HCT116 (cell line): ENCODE data around the gene MAP2K2. TPM values are rescaled to one million over a fixed set of nuclear protein-coding genes. Genes with fewer than 3 reads are reported as not detected.

Source experiments
- ATAC-seq: fragments of 200-7000 bp; cut with Tn5 transposase; 2 replicates; pipeline ENCODE4 v1.9.1; 2020; ENCODE audit warnings: mild to moderate bottlenecking, moderate library complexity
- BruUV-seq: library from RNA; stranded (reverse); fragments of 400-500 nt; replicated peaks from 2 replicates; lab custom pipeline; 2021; lab: Mats Ljungman, UMichigan
- CTCF ChIA-PET: fragments of 300-600 bp; sonication (Branson Sonifier 250); formaldehyde crosslinking; loops from one replicate; lab custom pipeline; 2021; ENCODE audit warnings: antibody characterized with exemption; lab: Charles Lee
- POLR2A ChIA-PET: fragments of 300-600, 350-600 bp; sonication (Branson Sonifier 250); formaldehyde crosslinking; loops from one replicate; lab custom pipeline; 2021; ENCODE audit warnings: antibody characterized with exemption; lab: Charles Lee
- RAD21 ChIA-PET, 2 experiments: fragments of 300-600 bp; sonication (Branson Sonifier 250); formaldehyde crosslinking; loops; one replicate each; lab custom pipeline; 2023; ENCODE audit warnings: low total read pairs in 2 of 2; ENCODE audit not compliant: uncharacterized antibody in 2 of 2, unreplicated experiment in 2 of 2, low non-redundant PET in 1 of 2; lab: Charles Lee
- DNase-seq: peaks from one replicate; pipeline ENCODE4 v3.0.0-alpha.2; 2010; ENCODE audit warnings: low read depth, low spot score
- H2AFZ ChIP-seq: fragments of 200-600 bp; shearing (Covaris generic), sonication (generic); 2 replicates; pipeline ENCODE4 v1.6.1; 2017; ENCODE audit warnings: low read depth, mixed run types, mixed read lengths, antibody characterized with exemption, low read length; ENCODE audit not compliant: poor library complexity, severe bottlenecking
- H3K27ac ChIP-seq: 2 replicates; pipeline ENCODE4 v1.5.1; 2012; ENCODE audit warnings: low read depth, low read length
- H3K27me3 ChIP-seq: fragments of 200-600 bp; sonication (generic); 2 replicates; pipeline ENCODE4 v1.6.1; 2016; ENCODE audit warnings: mixed run types, low read length, mixed read lengths; ENCODE audit not compliant: insufficient read depth
- H3K36me3 ChIP-seq, 2 experiments: fragments of 200-500 bp in 1 of 2; fragments of 200-600 bp in 1 of 2; sonication (Bioruptor generic) in 1 of 2; sonication (generic) in 1 of 2; 2 replicates each; pipeline versions ENCODE4 v1.5.1 to v1.6.1; 2014 to 2016; ENCODE audit warnings: low read length in 2 of 2, inconsistent platforms in 1 of 2, mixed read lengths in 1 of 2, mixed run types in 1 of 2; ENCODE audit not compliant: insufficient read depth in 2 of 2, control insufficient read depth in 1 of 2
- H3K4me1 ChIP-seq, 2 experiments: fragments of 200-600 bp in 1 of 2; sonication (generic) in 1 of 2; 2 replicates each; pipeline versions ENCODE4 v1.5.1 to v1.6.1; 2012 to 2017; ENCODE audit warnings: low read length in 2 of 2, inconsistent platforms in 1 of 2, mild to moderate bottlenecking in 1 of 2, mixed read lengths in 1 of 2, mixed run types in 1 of 2, moderate library complexity in 1 of 2; ENCODE audit not compliant: insufficient read depth in 2 of 2, control insufficient read depth in 1 of 2
- H3K4me2 ChIP-seq: fragments of 200-600 bp; sonication (generic); 2 replicates; pipeline ENCODE4 v1.6.1; 2017; ENCODE audit warnings: mixed run types, low read length, mixed read lengths
- H3K4me3 ChIP-seq, 2 experiments: fragments of 200-600 bp in 1 of 2; sonication (generic) in 1 of 2; replicated peaks in 1 of 2; 2 replicates each; pipeline ENCODE4 v1.5.1; 2011 to 2016; ENCODE audit warnings: low read length in 2 of 2, control low read depth in 1 of 2, low read depth in 1 of 2, mild to moderate bottlenecking in 1 of 2, mixed read lengths in 1 of 2, mixed run types in 1 of 2
- H3K79me2 ChIP-seq: fragments of 200-600 bp; sonication (generic); 2 replicates; pipeline ENCODE4 v1.6.1; 2017; ENCODE audit warnings: mild to moderate bottlenecking, mixed run types, low read length, moderate library complexity, mixed read lengths; ENCODE audit not compliant: insufficient read depth
- H3K9ac ChIP-seq: fragments of 200-600 bp; sonication (generic); 2 replicates; pipeline ENCODE4 v1.6.1; 2016; ENCODE audit warnings: low read length, mixed read lengths
- H3K9me2 ChIP-seq: fragments of 200-600 bp; sonication (generic), shearing (Covaris generic); 2 replicates; pipeline ENCODE4 v1.6.1; 2017; ENCODE audit warnings: mixed run types, mild to moderate bottlenecking, moderate library complexity; ENCODE audit not compliant: insufficient read depth
- H3K9me3 ChIP-seq, 2 experiments: fragments of 200-500 bp in 1 of 2; fragments of 200-600 bp in 1 of 2; sonication (Bioruptor generic) in 1 of 2; sonication (generic) in 1 of 2; 2 replicates each; pipeline ENCODE4 v1.6.1; 2014 to 2017; ENCODE audit warnings: low read length in 2 of 2, mixed read lengths in 2 of 2, inconsistent platforms in 1 of 2, low read depth in 1 of 2, mild to moderate bottlenecking in 1 of 2, mixed run types in 1 of 2, moderate library complexity in 1 of 2; ENCODE audit not compliant: control insufficient read depth in 1 of 2, insufficient read depth in 1 of 2
- H4K20me1 ChIP-seq: fragments of 200-600 bp; sonication (generic), shearing (Covaris generic); 2 replicates; pipeline ENCODE4 v1.6.1; 2017; ENCODE audit warnings: mixed run types, mild to moderate bottlenecking, moderate library complexity; ENCODE audit not compliant: insufficient read depth
- ATF3 ChIP-seq: IDR thresholded peaks from 2 replicates; pipeline ENCODE4 v1.6.1; 2012
- CBX3 ChIP-seq: IDR thresholded peaks from 2 replicates; pipeline ENCODE4 v1.6.1; 2012; ENCODE audit warnings: low read depth
- CEBPB ChIP-seq: IDR thresholded peaks from 2 replicates; pipeline ENCODE4 v1.6.1; 2012; ENCODE audit warnings: low read depth
- EGR1 ChIP-seq: IDR thresholded peaks from 2 replicates; pipeline ENCODE4 v1.6.1; 2012; ENCODE audit warnings: low read depth
- ELF1 ChIP-seq: IDR thresholded peaks from 2 replicates; pipeline ENCODE4 v1.6.1; 2012; ENCODE audit warnings: low read depth, borderline replicate concordance
- EZH2 ChIP-seq: fragments of 200-600 bp; sonication (generic); IDR thresholded peaks from 2 replicates; pipeline ENCODE4 v1.6.1; 2017; ENCODE audit warnings: antibody characterized with exemption, mixed run types
- EZH2phosphoT487 ChIP-seq: fragments of 200-600 bp; IDR thresholded peaks from 2 replicates; pipeline ENCODE4 v1.6.1; 2018; ENCODE audit warnings: antibody characterized with exemption, borderline replicate concordance
- FOSL1 ChIP-seq: IDR thresholded peaks from 2 replicates; pipeline ENCODE4 v1.6.1; 2012; ENCODE audit warnings: low read depth
- JUND ChIP-seq: IDR thresholded peaks from 2 replicates; pipeline ENCODE4 v1.6.1; 2012
- POLR2AphosphoS5 ChIP-seq: IDR thresholded peaks from 2 replicates; pipeline ENCODE4 v1.6.1; 2011; ENCODE audit warnings: mild to moderate bottlenecking, low read depth, low read length, moderate library complexity
- SIN3A ChIP-seq: IDR thresholded peaks from 2 replicates; pipeline ENCODE4 v1.6.1; 2012; ENCODE audit warnings: low read depth
- SP1 ChIP-seq: IDR thresholded peaks from 2 replicates; pipeline ENCODE4 v1.6.1; 2012; ENCODE audit warnings: low read depth
- SRF ChIP-seq: IDR thresholded peaks from 2 replicates; pipeline ENCODE4 v1.6.1; 2012; ENCODE audit warnings: low read depth
- TCF7L2 ChIP-seq: IDR thresholded peaks from 2 replicates; pipeline ENCODE4 v1.7.0; 2011; ENCODE audit warnings: borderline replicate concordance, inconsistent platforms; ENCODE audit not compliant: insufficient read depth, insufficient read length; ENCODE audit errors: extremely low read depth
- ZFX ChIP-seq: fragments of 450-650 bp; IDR thresholded peaks from 2 replicates; pipeline ENCODE4 v1.6.1; 2017
- ZNF274 ChIP-seq: fragments of 200-500 bp; sonication (Bioruptor generic); IDR thresholded peaks from 2 replicates; pipeline ENCODE4 v1.6.1; 2014; ENCODE audit warnings: mild to moderate bottlenecking, low read depth, low read length, inconsistent platforms
- intact Hi-C: fragments of 100-400 bp; cut with micrococcal nuclease; formaldehyde crosslinking; loops from 2 replicates; pipeline ENCODE4 v1.10.0; 2022
- total RNA-seq: library from RNA; stranded (reverse); gene quantifications from one replicate; pipeline ENCODE4 v1.2.1, GENCODE V29; 2021; ENCODE audit not compliant: unreplicated experiment
- TF ChIP-seq, protein P1 (sequence below): IDR thresholded peaks from 2 replicates; pipeline ENCODE4 v1.6.1; 2012

Gene MAP2K2
- total RNA-seq, 1 experiment from 2014 or later = 186 TPM

GRCh38 chr19:4108767-4109625, 14.9 kb downstream of the MAP2K2 start:
- RAD21 ChIA-PET = no interaction called here
- no peaks in the 10 kb centered on the region for H3K9me2 ChIP-seq
- H3K36me3 ChIP-seq = peaks cover 23 to 26% of the 10 kb centered on the region in 2 experiments; a peak in 3 of 4 replicates
- H4K20me1 ChIP-seq = no peaks in the 10 kb centered on the region
- H3K4me3 ChIP-seq = no peak overlapping the region
- no peak overlapping the region for H3K4me2 ChIP-seq
- intact Hi-C loops = no loop called here
- H2AFZ ChIP-seq = no peak overlapping the region
- no TSS peak for BruUV-seq
- ATAC-seq = no peak
- POLR2A ChIA-PET = no interaction called here
- H3K79me2 ChIP-seq = no peaks in the 10 kb centered on the region
- H3K4me1 ChIP-seq = peaks cover 0 to 16% of the 10 kb centered on the region in 2 experiments; a peak in 2 of 4 replicates
- no peaks in the 10 kb centered on the region for H3K9me3 ChIP-seq
- CTCF ChIA-PET = no interaction called here
- no peaks in the 10 kb centered on the region for H3K27me3 ChIP-seq
- DNase-seq = no peak
- TF ChIP-seq SP1 (no peak), CBX3 (no peak), JUND (no peak), TCF7L2 (no peak), ELF1 (no peak), SIN3A (no peak), EZH2phosphoT487 (no peak), ATF3 (no peak)
- TF ChIP-seq, all 23 proteins: peak for 0
- Histone ChIP-seq H3K27ac (no peak overlapping the region), H3K9ac (no peak overlapping the region)

GRCh38 chr19:4103080-4103433, 20.9 kb downstream of the MAP2K2 start:
- H2AFZ ChIP-seq = no peak overlapping the region
- ChIA-PET RAD21 (no interaction called here), POLR2A (no interaction called here), CTCF (interaction anchor here (1.5 kb wide), 1 partner anchor 37 kb away, joined by 4 read pairs; no protein-coding TSS in a partner anchor)
- no peak overlapping the region; the same call in 1 of the 2 replicates for H3K27ac ChIP-seq
- H3K4me1 ChIP-seq = peaks cover 0 to 26% of the 10 kb centered on the region in 2 experiments; a peak in 3 of 4 replicates
- H3K36me3 ChIP-seq = peaks cover 12 to 16% of the 10 kb centered on the region in 2 experiments
- intact Hi-C loops = no loop called here
- peak overlapping the region; percentile 13 for H3K4me2 ChIP-seq
- BruUV-seq = no TSS peak
- H4K20me1 ChIP-seq = no peaks in the 10 kb centered on the region
- no peak for DNase-seq
- no peak overlapping the region for H3K9ac ChIP-seq
- H3K79me2 ChIP-seq = no peaks in the 10 kb centered on the region
- H3K27me3 ChIP-seq = no peaks in the 10 kb centered on the region
- H3K4me3 ChIP-seq = no peak overlapping the region
- no peaks in the 10 kb centered on the region for H3K9me2 ChIP-seq
- no peaks in the 10 kb centered on the region for H3K9me3 ChIP-seq
- ATAC-seq = peak; percentile 46; the same call in 1 of the 2 replicates
- TF ChIP-seq POLR2AphosphoS5 = no peak
- no peak for TF ChIP-seq CEBPB
- TF ChIP-seq EZH2phosphoT487 = no peak
- TF ChIP-seq ELF1 = no peak
- TF ChIP-seq ZNF274 = no peak
- no peak for TF ChIP-seq SRF
- TF ChIP-seq ZFX = no peak
- no peak for TF ChIP-seq CBX3
- TF ChIP-seq EZH2 = no peak
- no peak for TF ChIP-seq FOSL1
- TF ChIP-seq TCF7L2 = no peak
- no peak for TF ChIP-seq JUND
- TF ChIP-seq EGR1 = no peak
- TF ChIP-seq, protein P1, sequence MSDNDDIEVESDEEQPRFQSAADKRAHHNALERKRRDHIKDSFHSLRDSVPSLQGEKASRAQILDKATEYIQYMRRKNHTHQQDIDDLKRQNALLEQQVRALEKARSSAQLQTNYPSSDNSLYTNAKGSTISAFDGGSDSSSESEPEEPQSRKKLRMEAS = no peak
